ENCODE data around the gene AZIN2. TPM values are rescaled to one million over a fixed set of nuclear protein-coding genes. Genes with fewer than 3 reads are reported as not detected.
"Not testable (repeated sequence)": the region's sequence is repeated elsewhere in the genome, so short reads cannot be mapped to it uniquely, and the experiment has no call there.

AZIN2 gene
- total and polyA plus RNA-seq, 2 donors: 3.1 to 9.6 TPM

GRCh38 chr1:33093004-33093403, 12.1 kb downstream of the AZIN2 start:
- H3K4me3 ChIP-seq (ENCODE audit: low read depth, low read length): no peak overlapping the region
- 91% methylated on average over 5 of the region's 5 CpGs for WGBS
- no peaks in the 10 kb centered on the region for H3K36me3 ChIP-seq (ENCODE audit: insufficient read depth)
- no peak for DNase-seq (ENCODE audit: extremely low spot score)
- no peaks in the 10 kb centered on the region for H3K4me1 ChIP-seq (ENCODE audit: insufficient read depth)
- H3K27ac ChIP-seq (ENCODE audit: low read depth): no peak overlapping the region

DNA sequence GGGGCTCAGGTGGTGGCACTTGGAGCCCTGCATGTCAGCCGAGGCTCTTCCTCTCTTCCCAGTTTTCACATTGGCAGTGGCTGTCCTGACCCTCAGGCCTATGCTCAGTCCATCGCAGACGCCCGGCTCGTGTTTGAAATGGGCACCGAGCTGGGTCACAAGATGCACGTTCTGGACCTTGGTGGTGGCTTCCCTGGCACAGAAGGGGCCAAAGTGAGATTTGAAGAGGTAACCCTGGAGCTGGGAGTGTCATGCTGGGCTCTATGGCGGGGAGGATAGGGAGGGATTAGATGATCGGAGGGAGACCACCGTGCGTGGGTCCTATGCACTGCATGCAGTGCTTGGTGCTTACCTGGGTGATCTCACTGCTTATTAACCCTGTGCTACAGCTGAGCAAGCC, 13.5 kb downstream of the AZIN2 start:
- H3K4me3 ChIP-seq (ENCODE audit: low read depth, low read length): no peak overlapping the region
- no peak overlapping the region for H3K27ac ChIP-seq (ENCODE audit: low read depth)
- H3K4me1 ChIP-seq (ENCODE audit: insufficient read depth): no peaks in the 10 kb centered on the region
- DNase-seq (ENCODE audit: extremely low spot score): no peak
- no peaks in the 10 kb centered on the region for H3K36me3 ChIP-seq (ENCODE audit: insufficient read depth)
- WGBS: 93% methylated on average over 11 of the region's 11 CpGs

GRCh38 chr1:33094971-33095604, 14.1 kb downstream of the AZIN2 start:
- 22% methylated on average over 10 of the region's 10 CpGs for WGBS
- Histone ChIP-seq H3K36me3 (ENCODE audit: insufficient read depth) (no peaks in the 10 kb centered on the region), H3K4me1 (ENCODE audit: insufficient read depth) (no peaks in the 10 kb centered on the region), H3K4me3 (ENCODE audit: low read depth, low read length) (no peak overlapping the region), H3K27ac (ENCODE audit: low read depth) (no peak overlapping the region)
- no peak for DNase-seq (ENCODE audit: extremely low spot score)

- DNase-seq (ENCODE audit: extremely low spot score): no peak
- 57% methylated on average over 7 of the region's 7 CpGs for WGBS
- no peak overlapping the region for H3K4me3 ChIP-seq (ENCODE audit: low read depth, low read length)
- no peaks in the 10 kb centered on the region for H3K36me3 ChIP-seq (ENCODE audit: insufficient read depth)
- no peak overlapping the region for H3K27ac ChIP-seq (ENCODE audit: low read depth)
- no peaks in the 10 kb centered on the region for H3K4me1 ChIP-seq (ENCODE audit: insufficient read depth)
Measured at GRCh38 chr1:33096363-33097005, 15.5 kb downstream of the AZIN2 start.

- no peak for DNase-seq (ENCODE audit: extremely low spot score)
- 96% methylated on average over 3 of the region's 3 CpGs for WGBS
- no peaks in the 10 kb centered on the region for H3K36me3 ChIP-seq (ENCODE audit: insufficient read depth)
- H3K4me1 ChIP-seq (ENCODE audit: insufficient read depth): no peaks in the 10 kb centered on the region
- H3K4me3 ChIP-seq (ENCODE audit: low read depth, low read length): no peak overlapping the region
- H3K27ac ChIP-seq (ENCODE audit: low read depth): no peak overlapping the region
Measured at GRCh38 chr1:33097137-33097611, 16.2 kb downstream of the AZIN2 start.

DNA sequence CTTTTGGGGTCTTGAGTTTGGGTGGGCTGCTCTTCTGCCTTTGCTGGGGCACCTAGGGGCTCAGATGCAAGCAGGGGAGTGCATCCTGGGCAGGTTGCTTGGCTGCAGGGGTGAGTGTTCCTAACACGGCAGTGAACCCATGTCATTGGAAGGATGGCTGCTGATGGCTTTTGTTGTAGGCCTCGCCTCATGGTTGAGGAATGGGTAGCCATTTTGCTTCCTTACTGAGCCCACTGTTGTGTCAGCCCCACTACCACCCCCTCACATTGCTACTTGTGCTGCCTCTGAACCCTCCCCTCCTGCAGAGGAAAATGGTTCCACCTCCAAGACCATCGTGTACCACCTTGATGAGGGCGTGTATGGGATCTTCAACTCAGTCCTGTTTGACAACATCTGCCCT, 16.8 kb downstream of the AZIN2 start:
- Histone ChIP-seq H3K4me1 (ENCODE audit: insufficient read depth) (no peaks in the 10 kb centered on the region), H3K27ac (ENCODE audit: low read depth) (no peak overlapping the region), H3K36me3 (ENCODE audit: insufficient read depth) (no peaks in the 10 kb centered on the region), H3K4me3 (ENCODE audit: low read depth, low read length) (no peak overlapping the region)
- DNase-seq (ENCODE audit: extremely low spot score): no peak
- WGBS: 95% methylated on average over 4 of the region's 4 CpGs

- no peaks in the 10 kb centered on the region for H3K36me3 ChIP-seq (ENCODE audit: insufficient read depth)
- no peak overlapping the region for H3K27ac ChIP-seq (ENCODE audit: low read depth)
- no peaks in the 10 kb centered on the region for H3K4me1 ChIP-seq (ENCODE audit: insufficient read depth)
- DNase-seq (ENCODE audit: extremely low spot score): no peak
- no peak overlapping the region for H3K4me3 ChIP-seq (ENCODE audit: low read depth, low read length)
Measured at GRCh38 chr1:33098371-33098770, 17.4 kb downstream of the AZIN2 start.

- Histone ChIP-seq H3K4me3 (ENCODE audit: low read depth, low read length) (no peak overlapping the region), H3K4me1 (ENCODE audit: insufficient read depth) (no peaks in the 10 kb centered on the region), H3K27ac (ENCODE audit: low read depth) (no peak overlapping the region), H3K36me3 (ENCODE audit: insufficient read depth) (no peaks in the 10 kb centered on the region)
- 61% methylated on average over 13 of the region's 13 CpGs for WGBS
- DNase-seq (ENCODE audit: extremely low spot score): no peak
Measured at GRCh38 chr1:33099290-33100118, 18.6 kb downstream of the AZIN2 start.

DNA sequence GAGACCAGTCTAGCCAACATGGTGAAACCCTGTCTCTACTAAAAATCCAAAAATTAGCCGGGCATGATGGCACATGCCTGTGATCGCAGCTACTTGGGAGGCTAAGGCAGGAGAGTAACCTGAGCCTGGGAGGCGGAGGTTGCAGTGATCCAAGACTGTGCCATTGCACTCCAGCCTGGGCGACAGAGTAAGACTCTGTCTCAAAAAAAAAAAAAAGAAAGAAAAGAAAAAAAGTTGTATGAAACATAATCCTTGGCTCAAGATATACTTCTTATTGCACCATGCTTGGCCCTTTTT, 19.1 kb downstream of the AZIN2 start:
- H3K36me3 ChIP-seq (ENCODE audit: insufficient read depth); H3K27ac ChIP-seq (ENCODE audit: low read depth); H3K4me1 ChIP-seq (ENCODE audit: insufficient read depth); H3K4me3 ChIP-seq (ENCODE audit: low read depth, low read length); DNase-seq (ENCODE audit: extremely low spot score): not testable (repeated sequence)
- 94% methylated on average over 4 of the region's 4 CpGs for WGBS

DNA sequence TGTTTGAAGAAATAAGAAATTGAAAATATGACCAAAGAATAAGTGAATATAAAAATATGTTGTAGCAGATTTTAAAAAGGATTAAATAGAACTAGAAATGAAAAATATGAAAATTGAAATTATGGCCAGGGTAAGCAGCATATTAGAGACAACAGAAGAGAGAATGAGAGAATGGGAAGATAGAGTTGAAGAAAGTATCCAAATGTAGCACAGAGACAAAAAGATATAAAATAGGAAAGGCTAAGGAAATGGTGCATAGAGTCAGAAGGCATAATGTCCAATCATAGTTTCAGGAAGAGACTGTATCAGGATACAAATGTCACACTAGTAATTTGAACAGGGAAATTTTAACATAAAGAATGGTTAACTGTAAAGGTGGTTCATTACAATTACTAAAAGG, 29.5 kb downstream of the AZIN2 start:
- no peak overlapping the region for H3K4me3 ChIP-seq (ENCODE audit: low read depth, low read length)
- no peak overlapping the region for H3K27ac ChIP-seq (ENCODE audit: low read depth)
- H3K36me3 ChIP-seq (ENCODE audit: insufficient read depth): no peaks in the 10 kb centered on the region
- H3K4me1 ChIP-seq (ENCODE audit: insufficient read depth): no peaks in the 10 kb centered on the region
- DNase-seq (ENCODE audit: extremely low spot score): no peak

- Histone ChIP-seq H3K4me1 (ENCODE audit: insufficient read depth) (no peaks in the 10 kb centered on the region), H3K27ac (ENCODE audit: low read depth) (no peak overlapping the region), H3K4me3 (ENCODE audit: low read depth, low read length) (no peak overlapping the region), H3K36me3 (ENCODE audit: insufficient read depth) (no peaks in the 10 kb centered on the region)
- DNase-seq (ENCODE audit: extremely low spot score): no peak
- 47% methylated on average over 3 of the region's 3 CpGs for WGBS
Measured at GRCh38 chr1:33111965-33112364, 31.0 kb downstream of the AZIN2 start.

- WGBS: 92% methylated on average over 13 of the region's 13 CpGs
- H3K4me3 ChIP-seq (ENCODE audit: low read depth, low read length): no peak overlapping the region
- DNase-seq (ENCODE audit: extremely low spot score): no peak
- no peak overlapping the region for H3K27ac ChIP-seq (ENCODE audit: low read depth)
- H3K36me3 ChIP-seq (ENCODE audit: insufficient read depth): no peaks in the 10 kb centered on the region
- no peaks in the 10 kb centered on the region for H3K4me1 ChIP-seq (ENCODE audit: insufficient read depth)
Measured at GRCh38 chr1:33117440-33118085, 36.6 kb downstream of the AZIN2 start.

DNA sequence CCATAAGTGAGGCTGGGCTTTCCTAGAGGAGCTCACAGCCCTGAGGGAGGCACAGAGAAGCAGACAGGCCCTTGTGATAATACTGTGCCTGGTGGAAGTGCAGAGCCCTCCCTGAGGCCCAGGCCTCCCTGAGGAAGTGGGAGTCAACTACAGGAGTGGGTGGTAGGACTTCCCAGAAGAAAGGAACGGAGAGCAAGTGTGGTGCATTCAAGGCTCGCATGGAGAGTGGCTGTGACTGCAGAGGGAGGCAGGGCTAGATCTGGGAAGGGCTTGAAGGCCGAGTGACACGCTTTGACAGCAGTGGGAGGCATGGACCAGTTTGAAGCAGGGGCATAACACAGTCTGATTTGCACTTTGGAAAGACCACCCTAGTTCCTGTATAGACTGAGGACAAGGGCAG, 37.3 kb downstream of the AZIN2 start:
- Histone ChIP-seq H3K4me3 (ENCODE audit: low read depth, low read length) (no peak overlapping the region), H3K27ac (ENCODE audit: low read depth) (no peak overlapping the region), H3K36me3 (ENCODE audit: insufficient read depth) (no peaks in the 10 kb centered on the region), H3K4me1 (ENCODE audit: insufficient read depth) (no peaks in the 10 kb centered on the region)
- no peak for DNase-seq (ENCODE audit: extremely low spot score)
- WGBS: 80% methylated on average over 4 of the region's 4 CpGs

DNA sequence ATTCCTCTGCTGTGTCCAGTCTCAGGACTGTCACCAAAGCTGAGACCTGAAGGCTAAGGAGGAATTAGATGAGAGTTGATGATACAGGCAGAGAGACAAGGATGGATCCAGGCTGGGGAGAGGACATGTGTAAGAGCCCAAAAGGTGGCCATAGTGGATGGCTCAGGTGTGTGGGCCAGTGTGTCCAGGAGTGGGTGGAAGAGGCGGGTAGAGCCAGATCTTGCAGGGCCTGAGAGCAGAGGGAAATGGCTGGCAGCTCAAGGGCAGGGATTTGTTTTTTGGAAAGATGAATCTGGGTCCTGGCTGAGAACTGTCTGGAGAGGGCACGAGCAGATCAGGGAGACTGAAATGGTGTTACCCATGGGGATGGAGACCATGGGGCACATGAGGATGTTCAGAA, 38.1 kb downstream of the AZIN2 start:
- H3K27ac ChIP-seq (ENCODE audit: low read depth): no peak overlapping the region
- no peaks in the 10 kb centered on the region for H3K36me3 ChIP-seq (ENCODE audit: insufficient read depth)
- no peak overlapping the region for H3K4me3 ChIP-seq (ENCODE audit: low read depth, low read length)
- DNase-seq (ENCODE audit: extremely low spot score): no peak
- 88% methylated on average over 2 of the region's 2 CpGs for WGBS
- no peaks in the 10 kb centered on the region for H3K4me1 ChIP-seq (ENCODE audit: insufficient read depth)
